SU-DHL-6 (cell line): ENCODE measurements around the gene PIEZO1.

ENCODE experiments used
- H2AFZ ChIP-seq: fragments of 200-600 bp; sonication (generic); 2 replicates; pipeline ENCODE4 v1.6.1; 2014; ENCODE audit warnings: low read depth, mild to moderate bottlenecking, moderate library complexity, mixed read lengths, antibody characterized with exemption, low read length; ENCODE audit not compliant: severe bottlenecking
- H3F3A ChIP-seq: fragments of 200-600 bp; shearing (Covaris generic); 2 replicates; pipeline ENCODE4 v1.6.0; 2016; ENCODE audit warnings: antibody characterized with exemption, mild to moderate bottlenecking; ENCODE audit not compliant: insufficient read depth
- H3K27ac ChIP-seq: fragments of 200-600 bp; sonication (generic); 2 replicates; pipeline ENCODE4 v1.5.1; 2016; ENCODE audit warnings: low read depth, mild to moderate bottlenecking, low read length, moderate library complexity, mixed read lengths
- H3K27me3 ChIP-seq: fragments of 200-600 bp; sonication (generic), shearing (Covaris generic); 2 replicates; pipeline ENCODE4 v1.6.0; 2014; ENCODE audit warnings: mild to moderate bottlenecking, low read length
- H3K36me3 ChIP-seq: fragments of 200-600 bp; sonication (generic); 2 replicates; pipeline ENCODE4 v1.6.1; 2014; ENCODE audit warnings: mild to moderate bottlenecking, low read length, mixed read lengths
- H3K4me2 ChIP-seq: fragments of 300-600, 200-600 bp; shearing (Covaris generic), sonication (generic); 2 replicates; pipeline ENCODE4 v1.6.0; 2014; ENCODE audit warnings: low read length, low read depth, mild to moderate bottlenecking; ENCODE audit not compliant: poor library complexity, severe bottlenecking
- H3K4me3 ChIP-seq: fragments of 200-600 bp; sonication (generic); 2 replicates; pipeline ENCODE4 v1.5.1; 2014; ENCODE audit warnings: antibody characterized with exemption, low read length, mild to moderate bottlenecking, mixed read lengths; ENCODE audit not compliant: insufficient read depth, poor library complexity, severe bottlenecking
- H3K79me2 ChIP-seq: fragments of 200-600 bp; sonication (generic); 2 replicates; pipeline ENCODE4 v1.6.1; 2014; ENCODE audit warnings: mild to moderate bottlenecking, low read length, moderate library complexity; ENCODE audit not compliant: insufficient read depth
- H3K9ac ChIP-seq: fragments of 200-600 bp; sonication (generic); 2 replicates; pipeline ENCODE4 v1.7.0; 2014; ENCODE audit warnings: mild to moderate bottlenecking, low read length
- H3K9me2 ChIP-seq: fragments of 200-600 bp; sonication (generic); replicated peaks from 2 replicates; pipeline ENCODE4 v1.6.1; 2014; ENCODE audit warnings: low read length; ENCODE audit not compliant: insufficient read depth
- H3K9me3 ChIP-seq: fragments of 200-600 bp; sonication (generic); 2 replicates; pipeline ENCODE4 v1.6.1; 2014; ENCODE audit warnings: low read length, mixed read lengths; ENCODE audit not compliant: insufficient read depth
- H4K20me1 ChIP-seq: fragments of 200-600 bp; sonication (generic); 2 replicates; pipeline ENCODE4 v1.6.1; 2014; ENCODE audit warnings: low read depth, mild to moderate bottlenecking, antibody characterized with exemption, low read length, moderate library complexity, mixed read lengths
- CTCF ChIP-seq: fragments of 200-600 bp; sonication (generic); IDR thresholded peaks from one replicate; pipeline ENCODE4 v1.5.1; 2017; ENCODE audit warnings: antibody characterized with exemption, mild to moderate bottlenecking, low read length, moderate library complexity; ENCODE audit not compliant: insufficient read depth, poor library complexity, severe bottlenecking
- EZH2phosphoT487 ChIP-seq: fragments of 200-600 bp; sonication (generic), shearing (Covaris generic); conservative IDR thresholded peaks from 2 replicates; pipeline ENCODE4 v1.6.1; 2018; ENCODE audit warnings: mild to moderate bottlenecking, antibody characterized with exemption, low read length, moderate library complexity, mixed read lengths

The PIEZO1 gene

GRCh38 chr16:88726981-88727380, 58.0 kb downstream of the PIEZO1 start:
- H3K4me3 ChIP-seq: no peak overlapping the region
- TF ChIP-seq CTCF (no peak), EZH2phosphoT487 (no peak)
- no peaks in the 10 kb centered on the region for H3K36me3 ChIP-seq

GRCh38 chr16:88726408-88726749, 58.6 kb downstream of the PIEZO1 start:
- H3F3A ChIP-seq: no peaks in the 10 kb centered on the region
- no peak overlapping the region for H3K27ac ChIP-seq
- no peak overlapping the region for H3K9ac ChIP-seq
- H2AFZ ChIP-seq: no peak overlapping the region
- no peaks in the 10 kb centered on the region for H3K9me2 ChIP-seq
- H4K20me1 ChIP-seq: no peaks in the 10 kb centered on the region
- H3K27me3 ChIP-seq: no peaks in the 10 kb centered on the region
- TF ChIP-seq CTCF (no peak), EZH2phosphoT487 (no peak)
- H3K9me3 ChIP-seq: no peaks in the 10 kb centered on the region
- no peaks in the 10 kb centered on the region for H3K79me2 ChIP-seq
- no peak overlapping the region for H3K4me2 ChIP-seq
- no peak overlapping the region for H3K4me3 ChIP-seq
- no peaks in the 10 kb centered on the region for H3K36me3 ChIP-seq

More at GRCh38 chr16:88726981-88727380, 58.0 kb downstream of the PIEZO1 start:
- H3K4me2 ChIP-seq: no peak overlapping the region
- H2AFZ ChIP-seq: no peak overlapping the region
- H3K27me3 ChIP-seq: no peaks in the 10 kb centered on the region
- no peaks in the 10 kb centered on the region for H4K20me1 ChIP-seq
- no peaks in the 10 kb centered on the region for H3K9me2 ChIP-seq
- H3K9me3 ChIP-seq: no peaks in the 10 kb centered on the region
- H3K27ac ChIP-seq: no peak overlapping the region
- no peaks in the 10 kb centered on the region for H3F3A ChIP-seq
- H3K9ac ChIP-seq: no peak overlapping the region
- no peaks in the 10 kb centered on the region for H3K79me2 ChIP-seq

GRCh38 chr16:88725609-88726407, 59.2 kb downstream of the PIEZO1 start:
- Histone ChIP-seq H3K9me3 (no peaks in the 10 kb centered on the region), H3K4me3 (no peak overlapping the region), H4K20me1 (no peaks in the 10 kb centered on the region), H3F3A (no peaks in the 10 kb centered on the region), H3K9me2 (no peaks in the 10 kb centered on the region), H3K27ac (no peak overlapping the region), H3K9ac (no peak overlapping the region), H3K36me3 (no peaks in the 10 kb centered on the region), H3K79me2 (no peaks in the 10 kb centered on the region), H2AFZ (no peak overlapping the region), H3K27me3 (no peaks in the 10 kb centered on the region), H3K4me2 (no peak overlapping the region)
- TF ChIP-seq EZH2phosphoT487 (no peak), CTCF (no peak)
